Right lobe of liver (tissue), 6 donors: ENCODE results near the gene TMEM154. TPM values are rescaled to one million over a fixed set of nuclear protein-coding genes. Genes with fewer than 3 reads are reported as not detected.

ENCODE experiments used
- ATAC-seq, 4 donors: fragments of 200-7000 bp; cut with Tn5 transposase; one replicate each; pipeline ENCODE4 v1.9.1; 2020; ENCODE audit warnings: mild to moderate bottlenecking in 4 of 4, moderate library complexity in 4 of 4
- DNase-seq, 3 donors: peaks; one replicate each; pipeline ENCODE4 v3.0.0-alpha.2; 2020
- H3K27ac ChIP-seq, 3 donors: fragments of 200-600 bp; one replicate each; pipeline ENCODE4 v1.8.0; 2022
- H3K27me3 ChIP-seq, 2 donors: fragments of 200-600 bp; one replicate each; pipeline ENCODE4 v1.8.0; 2022
- H3K36me3 ChIP-seq, 4 donors: fragments of 200-600 bp; sonication (generic) in 1 of 4; one replicate each; pipeline versions ENCODE4 v1.5.1 to v1.8.0; 2017 to 2022; ENCODE audit warnings: control low read depth in 1 of 4
- H3K4me1 ChIP-seq, 4 donors: fragments of 200-600 bp; sonication (generic) in 1 of 4; one replicate each; pipeline versions ENCODE4 v1.5.1 to v1.8.0; 2017 to 2022; ENCODE audit warnings: control low read depth in 1 of 4
- H3K4me3 ChIP-seq, 3 donors: fragments of 200-600 bp; one replicate each; pipeline ENCODE4 v1.8.0; 2022
- H3K9me3 ChIP-seq, 4 donors: fragments of 200-600 bp; sonication (generic) in 1 of 4; one replicate each; pipeline versions ENCODE4 v1.5.1 to v1.8.0; 2017 to 2022; ENCODE audit warnings: control low read depth in 1 of 4
- POLR2A ChIP-seq: fragments of 450-650 bp; IDR thresholded peaks from one replicate; pipeline ENCODE4 v1.6.1; 2017; ENCODE audit warnings: antibody characterized with exemption, mild to moderate bottlenecking
- WGBS: methylation state at CpG from one replicate; pipeline ENCODE4 v1.1.6; 2018; ENCODE audit warnings: low coverage, low lambda C conversion rate; ENCODE audit not compliant: insufficient coverage; ENCODE audit errors: missing lambda C conversion rate; 5-methylcytosine and 5-hydroxymethylcytosine counted together
- intact Hi-C, 2 donors: fragments of 100-400 bp; cut with DNase I; formaldehyde crosslinking; loops; one replicate each; pipeline versions ENCODE4 v1.11.2 to v1.14.1; 2022
- total RNA-seq, 6 experiments: library from RNA; depleted of rRNA in 2 of 6; stranded (reverse); fragments of >200 nt in 2 of 6; fragmentation: NEBNext Ultra II Directional in 3 of 6; extraction: Animal tissue kit (Norgen Biotek cat#: 25700) in 3 of 6; gene quantifications; one replicate each; pipeline versions ENCODE4 v1.1.0 to v1.2.4, GENCODE V29; 2016 to 2023
- TF ChIP-seq, protein P1 (sequence below), 4 donors: fragments of 200-600 bp in 3 of 4; fragments of 450-650 bp in 1 of 4; IDR thresholded peaks; one replicate each; pipeline versions ENCODE4 v1.5.1 to v1.8.0; 2016 to 2022; ENCODE audit warnings: antibody characterized with exemption in 4 of 4, mild to moderate bottlenecking in 2 of 4
- donor health status: DM: no; HTN: yes; CAD: no.
- donor health status: DM: no; HTN: no; CAD: no.
- donor health status: DM: no; HTN: no; CAD: no.
- donor health status: DM: no; HTN: yes; CAD: no.
- donor health status: DM: no; HTN: yes; CAD: no.

Gene TMEM154
- total RNA-seq, 6 experiments from 2014 or later: 0.64 to 6.7 (median 2.9) TPM

- Histone ChIP-seq H3K4me1 (no peaks in the 10 kb centered on the region), H3K36me3 (no peaks in the 10 kb centered on the region), H3K27ac (no peak overlapping the region), H3K4me3 (no peak overlapping the region), H3K27me3 (no peaks in the 10 kb centered on the region), H3K9me3 (no peaks in the 10 kb centered on the region)
- TF ChIP-seq POLR2A: no peak
- TF ChIP-seq, protein P1, sequence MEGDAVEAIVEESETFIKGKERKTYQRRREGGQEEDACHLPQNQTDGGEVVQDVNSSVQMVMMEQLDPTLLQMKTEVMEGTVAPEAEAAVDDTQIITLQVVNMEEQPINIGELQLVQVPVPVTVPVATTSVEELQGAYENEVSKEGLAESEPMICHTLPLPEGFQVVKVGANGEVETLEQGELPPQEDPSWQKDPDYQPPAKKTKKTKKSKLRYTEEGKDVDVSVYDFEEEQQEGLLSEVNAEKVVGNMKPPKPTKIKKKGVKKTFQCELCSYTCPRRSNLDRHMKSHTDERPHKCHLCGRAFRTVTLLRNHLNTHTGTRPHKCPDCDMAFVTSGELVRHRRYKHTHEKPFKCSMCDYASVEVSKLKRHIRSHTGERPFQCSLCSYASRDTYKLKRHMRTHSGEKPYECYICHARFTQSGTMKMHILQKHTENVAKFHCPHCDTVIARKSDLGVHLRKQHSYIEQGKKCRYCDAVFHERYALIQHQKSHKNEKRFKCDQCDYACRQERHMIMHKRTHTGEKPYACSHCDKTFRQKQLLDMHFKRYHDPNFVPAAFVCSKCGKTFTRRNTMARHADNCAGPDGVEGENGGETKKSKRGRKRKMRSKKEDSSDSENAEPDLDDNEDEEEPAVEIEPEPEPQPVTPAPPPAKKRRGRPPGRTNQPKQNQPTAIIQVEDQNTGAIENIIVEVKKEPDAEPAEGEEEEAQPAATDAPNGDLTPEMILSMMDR (IDR thresholded peaks at IDR 0.05): no peak
- 100% methylated on average over 3 of the region's 3 CpGs for WGBS
- intact Hi-C loops: no loop called here
- DNase-seq (no peak), ATAC-seq (no peak)
Measured at GRCh38 chr4:152616804-152617203, 63.0 kb downstream of the TMEM154 start.

DNA sequence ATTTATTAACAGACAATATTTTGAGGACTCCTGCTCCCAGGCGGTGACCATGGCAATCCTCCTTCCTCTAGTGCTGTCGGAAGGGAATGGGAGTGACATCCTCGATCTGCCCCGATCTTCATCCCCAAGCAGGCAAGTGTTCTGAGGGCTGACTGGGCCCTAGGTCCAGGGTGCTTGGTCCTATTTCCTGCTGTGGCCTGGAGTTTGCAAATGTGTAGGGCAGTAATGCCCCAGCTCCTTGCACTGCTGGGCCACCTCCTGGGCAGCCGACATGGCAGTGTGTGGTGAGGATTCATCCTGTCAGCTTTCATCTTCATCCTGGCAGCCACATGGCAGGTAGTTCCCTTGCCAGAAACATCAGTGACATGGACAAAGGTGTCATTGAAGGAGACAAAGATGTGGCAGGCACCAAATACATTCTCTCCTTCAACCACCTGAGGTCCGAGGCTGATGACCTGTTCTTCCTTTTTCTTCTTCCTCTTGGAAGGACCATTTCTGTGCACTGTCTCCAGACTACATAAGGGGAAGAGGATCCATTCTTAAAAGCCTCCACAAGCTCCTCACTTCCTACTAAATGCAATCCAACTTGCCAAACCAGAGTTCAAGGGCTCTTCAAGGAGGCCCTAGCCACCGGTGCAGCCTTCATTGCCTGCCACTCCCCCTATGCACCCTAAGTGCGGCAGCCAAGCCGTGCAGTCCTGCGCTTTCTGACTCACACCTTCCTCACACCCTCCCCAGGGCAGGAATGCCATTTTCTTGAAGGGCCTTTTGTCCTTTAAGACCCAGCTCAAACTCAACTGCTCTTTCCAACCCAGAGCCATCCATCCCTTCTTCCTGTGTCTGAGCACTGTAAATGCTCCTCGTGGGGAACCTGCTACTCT, 65.7 kb downstream of the TMEM154 start:
- intact Hi-C loops: no loop called here
- 66% methylated on average over 8 of the region's 11 CpGs for WGBS
- H3K9me3 ChIP-seq: no peaks in the 10 kb centered on the region
- H3K27ac ChIP-seq: no peak overlapping the region
- H3K36me3 ChIP-seq: no peaks in the 10 kb centered on the region
- no peaks in the 10 kb centered on the region for H3K27me3 ChIP-seq
- H3K4me3 ChIP-seq: no peak overlapping the region
- H3K4me1 ChIP-seq: no peaks in the 10 kb centered on the region
- no peak for TF ChIP-seq POLR2A
- TF ChIP-seq, protein P1 (IDR thresholded peaks at IDR 0.05): no peak
- ATAC-seq (no peak), DNase-seq (no peak)

- no peaks in the 10 kb centered on the region for H3K36me3 ChIP-seq
- intact Hi-C loops: no loop called here
- H3K4me3 ChIP-seq: no peak overlapping the region
- H3K4me1 ChIP-seq: no peaks in the 10 kb centered on the region
- ATAC-seq (no peak), DNase-seq (no peak)
- WGBS: 49% methylated on average over 3 of the region's 3 CpGs
- H3K27ac ChIP-seq: no peak overlapping the region
- TF ChIP-seq, protein P1 (IDR thresholded peaks at IDR 0.05): no peak
- no peak for TF ChIP-seq POLR2A
- no peaks in the 10 kb centered on the region for H3K27me3 ChIP-seq
- no peaks in the 10 kb centered on the region for H3K9me3 ChIP-seq
Measured at GRCh38 chr4:152613351-152613750, 66.4 kb downstream of the TMEM154 start.

DNA sequence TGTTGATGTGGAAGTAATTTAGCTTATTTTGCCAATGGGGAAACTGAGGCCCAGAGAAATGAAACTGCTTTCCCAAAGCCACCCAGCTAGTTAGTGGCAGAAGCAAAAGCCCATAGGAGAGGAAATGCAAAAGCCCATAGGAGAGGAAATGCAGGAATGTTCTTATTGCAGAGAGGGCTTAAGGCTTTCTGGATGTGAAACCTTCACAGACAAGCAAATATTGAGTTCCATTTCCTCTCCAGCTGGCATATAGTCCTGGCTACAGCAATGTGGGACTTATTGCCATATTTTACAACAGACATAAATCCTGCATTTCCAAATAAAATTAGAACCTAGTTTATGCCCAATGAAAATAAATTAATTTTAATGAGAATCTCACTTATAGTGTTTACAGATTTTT, 69.7 kb downstream of the TMEM154 start:
- Histone ChIP-seq H3K27me3 (no peaks in the 10 kb centered on the region), H3K36me3 (no peaks in the 10 kb centered on the region), H3K4me1 (no peaks in the 10 kb centered on the region), H3K27ac (no peak overlapping the region), H3K4me3 (no peak overlapping the region), H3K9me3 (no peaks in the 10 kb centered on the region)
- DNase-seq (no peak), ATAC-seq (no peak)
- intact Hi-C loops: no loop called here
- TF ChIP-seq, protein P1 (IDR thresholded peaks at IDR 0.05): no peak
- TF ChIP-seq POLR2A: no peak
